Measurements from ENCODE around the gene FEV. TPM values are rescaled to one million over a fixed set of nuclear protein-coding genes. Genes with fewer than 3 reads are reported as not detected.

Gene FEV
- total and polyA plus RNA-seq, 8 donors = 0.35 to 32.6 (median 1.4) TPM

GRCh38 chr2:219002395-219003266 lies 17.6 kb upstream of the FEV start:
- Histone ChIP-seq H3K27me3 (no peaks in the 10 kb centered on the region), H3K9me3 (no peaks in the 10 kb centered on the region), H3K36me3 (no peaks in the 10 kb centered on the region), H3K4me3 (peak overlapping the region; percentile 42 to 83 (median 50)), H3K27ac (peak overlapping the region; percentile 82 to 96 (median 92)), H3K4me1 (peaks cover 0 to 15% (median 7%) of the 10 kb centered on the region in 3 donors)
- ATAC-seq (peak; percentile 63 to 80 (median 71)), DNase-seq (peak; percentile 85 to 95 (median 92)), FAIRE-seq (no peak)
- intact Hi-C loops (cut with DNase I) = no loop called here
- peak; percentile 52 to 59 (median 55) for TF ChIP-seq CTCF (IDR thresholded peaks at IDR 0.05)
- WGBS, 2 donors = 0 to 1% methylated on average over 66 to 72 of the region's 72 CpGs

GRCh38 chr2:219001577-219002394 lies 16.8 kb upstream of the FEV start:
- no peak for TF ChIP-seq CTCF (IDR thresholded peaks at IDR 0.05)
- intact Hi-C loops (cut with DNase I) = no loop called here

GRCh38 chr2:219001100-219001576 lies 16.2 kb upstream of the FEV start:
- ATAC-seq (peak in 1 of 4 donors; percentile 0), FAIRE-seq (no peak), DNase-seq (peak in 1 of 6 donors; percentile 37)
- peaks cover 3 to 21% (median 7%) of the 10 kb centered on the region in 3 donors for H3K4me1 ChIP-seq
- H3K36me3 ChIP-seq = no peaks in the 10 kb centered on the region
- peak overlapping the region; percentile 92 to 97 (median 96) for H3K27ac ChIP-seq
- TF ChIP-seq CTCF (IDR thresholded peaks at IDR 0.05) = no peak
- 9 to 10% methylated on average over 26 of the region's 26 CpGs for WGBS, 2 donors
- H3K9me3 ChIP-seq = no peaks in the 10 kb centered on the region
- intact Hi-C loops (cut with DNase I) = no loop called here
- H3K4me3 ChIP-seq = peak overlapping the region; percentile 46 to 83 (median 59)
- no peaks in the 10 kb centered on the region for H3K27me3 ChIP-seq

More at GRCh38 chr2:219001577-219002394, 16.8 kb upstream of the FEV start:
- Histone ChIP-seq H3K27me3 (no peaks in the 10 kb centered on the region), H3K36me3 (no peaks in the 10 kb centered on the region), H3K4me3 (peak overlapping the region; percentile 46 to 83 (median 59)), H3K4me1 (peaks cover 3 to 21% (median 7%) of the 10 kb centered on the region in 3 donors), H3K9me3 (no peaks in the 10 kb centered on the region), H3K27ac (peak overlapping the region; percentile 92 to 97 (median 96))
- WGBS, 2 donors = 1% methylated on average over 66 to 70 of the region's 70 CpGs
- ATAC-seq (peak; percentile 68 to 84 (median 78)), FAIRE-seq (no peak), DNase-seq (peak; percentile 97 to 99 (median 99))

GRCh38 chr2:219000569-219000960 lies 15.6 kb upstream of the FEV start:
- H3K4me1 ChIP-seq = peaks cover 3 to 25% (median 7%) of the 10 kb centered on the region in 3 donors
- peak overlapping the region; percentile 46 to 83 (median 59) for H3K4me3 ChIP-seq
- H3K27ac ChIP-seq = peak overlapping the region; percentile 92 to 97 (median 96)
- DNase-seq (peak; percentile 68 to 88 (median 76)), ATAC-seq (peak in 1 of 4 donors; percentile 5), FAIRE-seq (no peak)
- 22 to 24% methylated on average over 7 to 8 of the region's 8 CpGs for WGBS, 2 donors
- no peaks in the 10 kb centered on the region for H3K9me3 ChIP-seq
- H3K27me3 ChIP-seq = no peaks in the 10 kb centered on the region
- H3K36me3 ChIP-seq = no peaks in the 10 kb centered on the region
- intact Hi-C loops (cut with DNase I) = no loop called here
- no peak for TF ChIP-seq CTCF (IDR thresholded peaks at IDR 0.05)
